ENCODE results near the gene CEP192.

Gene CEP192

DNA sequence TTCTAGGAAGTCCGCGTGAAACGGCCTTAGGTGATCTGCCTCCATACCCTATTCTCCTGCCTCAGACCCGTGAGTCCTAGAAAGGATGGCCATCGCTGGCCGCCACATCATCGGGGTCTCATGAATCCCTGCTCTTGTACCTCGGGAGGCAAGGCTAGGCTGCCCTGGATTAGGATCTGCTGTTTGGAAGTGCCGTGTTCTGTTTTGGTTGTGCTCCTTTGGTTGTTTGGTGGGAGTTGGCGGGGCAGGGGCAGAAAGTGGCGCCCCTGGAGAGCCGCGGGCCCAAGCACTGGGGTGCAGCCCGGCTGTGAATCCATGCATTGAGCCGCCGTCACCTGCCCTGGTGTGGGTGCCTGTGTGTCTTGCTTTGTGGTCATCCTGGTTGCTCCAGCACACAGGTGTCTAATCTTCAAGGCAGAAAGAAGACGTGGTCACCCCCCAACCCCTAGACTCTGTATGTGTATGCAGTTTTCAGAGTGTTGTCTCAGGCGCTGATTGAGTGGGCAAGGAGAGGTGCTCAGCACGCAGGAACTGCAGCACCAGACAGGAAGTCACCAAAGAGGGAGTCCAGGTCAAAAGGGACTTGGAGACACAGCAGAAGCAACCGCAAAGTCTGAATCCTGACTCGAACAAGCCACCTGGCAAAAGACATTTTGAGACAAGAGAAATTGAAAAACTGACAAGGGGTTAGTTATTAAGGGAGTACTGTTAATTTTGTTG lies 147.4 kb downstream of the CEP192 start:
- peak; percentile 50 for FAIRE-seq

DNA sequence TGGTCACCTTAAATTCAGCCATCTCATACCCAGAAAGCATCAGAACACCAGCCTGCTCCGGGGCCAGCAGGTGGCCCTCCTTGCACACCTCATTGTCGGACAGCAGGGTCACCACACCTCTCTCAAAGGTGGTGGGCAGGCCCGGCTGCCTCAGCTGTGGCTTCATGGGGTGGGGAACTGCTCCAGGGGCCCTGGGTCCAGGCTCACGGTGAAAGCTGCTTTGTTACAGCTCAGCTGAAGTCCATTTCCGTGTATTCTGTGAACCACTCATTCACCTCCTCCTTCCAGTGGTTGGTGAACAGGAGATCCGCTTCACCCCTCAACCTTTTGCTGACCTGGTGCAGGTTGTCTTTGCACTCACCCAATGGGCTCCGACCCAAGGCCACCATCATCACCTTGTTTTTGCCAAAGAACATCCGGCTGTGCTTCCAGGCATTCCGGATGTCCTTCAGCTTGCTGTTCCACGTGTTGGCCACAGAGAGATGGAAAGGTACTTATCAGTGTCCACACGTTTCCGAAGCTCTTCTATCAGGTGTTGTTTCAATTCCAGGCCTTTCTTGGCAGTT lies 148.8 kb downstream of the CEP192 start:
- no peak for DNase-seq (ENCODE audit: low spot score)
- peak; percentile 91 for FAIRE-seq

More for the DNA sequence above, 147.4 kb downstream of the CEP192 start:
- no peak for DNase-seq (ENCODE audit: low spot score)

DNA sequence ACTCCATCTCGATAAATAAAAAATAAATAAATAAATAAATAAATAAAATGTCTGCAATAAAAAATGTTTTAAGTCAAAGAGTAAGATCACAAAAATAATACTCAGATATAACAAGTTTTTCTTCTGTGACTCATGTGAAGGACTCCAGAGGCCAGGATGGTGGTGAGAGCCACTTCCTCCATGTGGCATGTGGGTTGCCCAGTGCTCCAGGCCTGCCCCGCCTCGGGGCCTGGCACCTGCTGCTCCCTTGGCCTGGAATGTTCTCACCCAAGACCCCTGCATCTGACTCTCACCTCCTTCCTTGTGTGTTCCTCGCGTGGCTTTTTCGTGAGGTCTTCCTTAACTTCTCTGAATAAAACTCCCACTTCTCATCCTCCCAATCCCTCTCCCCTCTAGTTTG lies 150.0 kb downstream of the CEP192 start:
- DNase-seq (ENCODE audit: low spot score) (no peak), FAIRE-seq (no peak)

DNA sequence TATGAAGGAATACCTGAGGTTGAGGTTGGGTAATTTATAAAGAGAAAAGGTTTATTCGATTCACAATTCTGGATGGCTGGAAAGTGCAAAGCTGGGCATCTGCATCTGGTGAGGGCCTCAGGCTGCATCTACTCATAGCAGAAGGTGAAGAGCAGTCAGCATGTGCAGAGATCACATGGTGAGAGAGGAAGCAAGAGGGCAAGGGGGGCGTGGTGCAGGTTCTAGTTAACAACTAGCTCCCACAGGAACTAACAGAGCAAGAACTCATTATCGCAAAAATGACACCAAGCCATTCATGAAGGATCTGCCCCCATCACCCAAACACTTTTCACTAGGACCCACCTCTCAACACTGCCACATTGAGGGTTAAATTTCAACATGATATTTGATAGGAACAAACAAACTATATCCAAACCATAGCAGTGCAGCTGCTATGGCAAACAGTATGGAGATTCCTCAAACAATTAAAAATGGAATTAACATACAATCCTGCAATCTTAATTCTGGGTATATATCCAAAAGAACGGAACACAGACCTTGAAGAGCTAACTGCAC lies 154.6 kb downstream of the CEP192 start:
- DNase-seq (ENCODE audit: low spot score) (no peak), FAIRE-seq (peak; percentile 88)

DNA sequence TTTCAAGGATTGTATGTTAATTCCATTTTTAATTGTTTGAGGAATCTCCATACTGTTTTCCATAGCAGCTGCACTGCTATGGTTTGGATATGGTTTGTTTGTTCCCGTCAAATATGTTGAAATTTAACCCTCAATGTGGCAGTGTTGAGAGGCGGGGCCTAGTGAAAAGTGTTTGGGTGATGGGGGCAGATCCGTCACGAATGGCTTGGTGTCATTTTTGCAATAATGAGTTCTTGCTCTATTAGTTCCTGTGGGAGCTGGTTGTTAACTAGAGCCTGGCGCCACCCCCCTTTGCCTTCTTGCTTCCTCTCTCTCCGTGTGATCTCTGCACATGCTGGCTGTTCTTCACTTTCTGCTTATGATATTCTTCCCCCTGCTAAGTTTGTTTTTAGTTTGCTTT lies 156.0 kb downstream of the CEP192 start:
- peak; percentile 90 for FAIRE-seq
- no peak for DNase-seq (ENCODE audit: low spot score)

DNA sequence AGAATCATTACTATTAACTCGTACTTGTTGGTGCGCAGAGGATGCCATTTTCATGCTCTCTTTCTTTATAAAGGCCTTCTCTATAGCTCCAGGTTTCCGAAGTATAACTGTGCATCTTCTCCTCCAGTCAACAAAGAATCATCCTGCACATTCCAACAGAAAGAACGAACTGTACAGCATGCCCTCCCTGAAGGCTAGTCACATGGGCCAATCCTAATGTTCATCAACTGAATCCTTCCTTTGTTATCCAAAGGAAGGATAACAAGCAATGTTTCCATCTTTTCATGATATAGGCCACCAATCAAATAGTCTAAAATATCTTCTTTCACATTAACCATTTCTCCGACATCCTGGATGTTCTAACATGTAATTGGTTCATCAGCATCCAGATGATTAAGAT lies 160.5 kb downstream of the CEP192 start:
- peak; percentile 95 for FAIRE-seq

DNA sequence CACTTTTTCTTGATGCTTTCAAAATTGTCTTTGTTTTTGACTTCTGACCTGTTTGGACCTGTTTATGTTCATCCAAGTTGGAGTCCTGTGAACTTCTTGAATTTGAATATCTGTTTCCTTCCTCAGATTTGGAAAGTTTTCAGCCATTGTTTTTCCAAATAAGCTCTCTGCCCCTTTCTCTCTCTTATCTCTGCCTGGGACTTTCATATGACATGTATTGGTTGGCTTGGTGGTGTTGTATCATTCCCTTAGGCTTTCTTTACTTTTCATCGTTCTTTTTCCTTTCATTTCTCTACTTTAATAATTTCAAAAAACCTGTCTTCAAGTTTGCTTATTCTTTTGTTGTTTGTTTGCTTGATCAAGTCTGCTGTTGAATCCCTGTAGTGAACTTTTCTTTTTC lies 167.3 kb downstream of the CEP192 start:
- DNase-seq (ENCODE audit: low spot score) (no peak), FAIRE-seq (no peak)

More for the DNA sequence above, 160.5 kb downstream of the CEP192 start:
- DNase-seq (ENCODE audit: low spot score) = no peak

DNA sequence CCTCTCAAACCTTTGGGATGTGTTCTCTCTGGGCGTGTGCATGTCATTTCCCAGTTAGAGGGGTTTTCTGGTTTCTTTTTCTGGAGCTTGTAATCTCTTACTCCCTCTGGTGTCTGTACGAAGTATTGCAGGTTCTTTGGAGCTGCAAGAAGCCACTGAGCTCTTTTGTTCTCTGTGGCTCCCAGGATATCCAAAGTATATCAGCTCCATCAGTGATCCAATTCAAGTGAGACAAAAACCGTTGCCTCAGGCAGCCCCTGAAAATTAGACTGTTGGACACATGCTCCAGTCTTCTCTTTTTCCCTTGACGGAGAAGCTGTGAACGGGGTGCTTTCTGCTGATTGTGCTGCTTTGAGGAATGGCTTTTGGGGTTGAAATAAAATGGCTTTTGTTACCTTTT lies 168.4 kb downstream of the CEP192 start:
- FAIRE-seq (no peak), DNase-seq (ENCODE audit: low spot score) (peak; percentile 87)

DNA sequence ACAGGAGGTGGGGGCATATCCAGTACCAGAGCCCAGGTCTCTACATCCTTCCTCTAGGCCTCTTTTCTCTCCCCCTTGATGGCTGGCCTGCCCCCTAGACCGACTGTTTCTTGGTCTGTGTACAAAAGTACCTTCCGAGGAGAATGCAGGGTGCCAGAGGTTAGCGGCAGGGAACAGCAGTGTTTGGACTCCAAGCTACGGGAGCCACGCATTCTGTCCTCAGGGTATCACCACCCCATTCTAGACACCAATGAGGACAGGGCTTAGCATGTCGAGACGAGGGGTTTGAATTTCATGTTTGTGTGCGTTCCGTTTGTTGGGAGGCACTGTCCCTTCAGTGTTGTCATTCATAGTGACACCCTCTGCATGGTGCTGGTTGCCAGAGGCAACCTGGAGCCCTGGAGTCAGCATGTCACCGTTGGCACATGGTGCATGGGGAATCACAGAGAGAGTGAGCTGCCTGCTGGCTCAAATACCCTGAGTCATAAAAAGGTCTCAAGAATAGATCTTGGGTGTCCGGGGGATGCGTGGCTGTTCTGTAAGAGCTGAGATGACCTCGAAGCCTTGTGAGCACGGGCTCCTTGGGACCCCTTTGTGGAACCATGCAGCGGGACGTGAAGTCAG lies 170.2 kb downstream of the CEP192 start:
- FAIRE-seq (peak; percentile 96), DNase-seq (ENCODE audit: low spot score) (no peak)

DNA sequence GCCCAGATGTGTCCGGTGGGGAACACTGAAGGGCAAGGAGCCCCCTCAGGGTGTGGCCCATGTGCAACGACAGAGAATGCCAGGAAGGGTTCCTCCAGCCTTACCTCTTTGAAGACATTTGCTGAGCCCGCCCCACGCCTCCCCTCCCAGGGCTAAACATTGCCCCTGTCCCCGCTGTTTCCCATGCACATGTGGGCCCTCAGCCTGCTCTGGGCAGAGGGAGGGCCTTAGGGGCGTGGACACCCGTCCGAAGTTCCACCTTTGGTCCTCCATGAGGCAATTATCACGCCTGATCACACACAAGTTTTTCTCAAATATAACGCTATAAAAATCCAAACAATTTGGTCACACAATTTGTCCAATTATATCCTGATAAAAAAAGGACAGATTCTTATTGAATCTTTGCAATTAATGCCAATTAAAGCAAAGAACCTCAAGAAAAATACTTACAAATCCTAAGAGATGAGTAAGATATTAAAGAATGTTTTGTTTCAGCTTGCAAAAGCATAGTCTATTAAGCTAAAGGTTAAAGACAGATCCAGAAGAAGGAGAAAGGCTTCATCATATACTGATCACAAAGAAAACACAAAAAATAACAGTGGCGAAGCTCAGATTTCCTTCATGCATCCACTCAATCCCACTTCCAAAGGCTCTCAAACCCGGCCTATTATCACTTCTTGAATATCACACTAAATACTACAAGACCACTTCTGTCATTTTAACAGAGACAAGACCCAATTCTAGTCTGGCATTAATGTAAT lies 172.2 kb downstream of the CEP192 start:
- DNase-seq (ENCODE audit: low spot score) = no peak
- no peak for FAIRE-seq

DNA sequence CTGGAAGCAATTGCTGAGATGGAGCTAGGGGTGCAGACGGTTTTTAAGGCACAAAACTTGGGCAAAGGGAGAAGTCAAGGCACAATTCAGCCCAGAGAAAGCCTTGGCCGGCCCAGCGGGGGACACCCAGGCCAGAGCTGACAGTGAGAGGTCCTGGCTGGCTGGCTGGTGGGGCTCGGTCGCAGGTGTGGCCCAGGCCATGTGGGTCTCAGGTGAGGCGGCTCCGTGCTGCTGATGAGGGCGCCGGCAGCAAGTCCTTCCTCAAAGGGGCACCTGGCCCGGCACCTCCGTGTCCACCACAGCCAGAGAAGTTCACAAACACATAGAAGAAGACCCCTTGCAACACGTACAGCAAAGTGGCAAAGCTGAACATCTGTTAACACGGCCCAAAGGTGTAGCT lies 173.2 kb downstream of the CEP192 start:
- peak; percentile 59 for FAIRE-seq
- DNase-seq (ENCODE audit: low spot score) = no peak

DNA sequence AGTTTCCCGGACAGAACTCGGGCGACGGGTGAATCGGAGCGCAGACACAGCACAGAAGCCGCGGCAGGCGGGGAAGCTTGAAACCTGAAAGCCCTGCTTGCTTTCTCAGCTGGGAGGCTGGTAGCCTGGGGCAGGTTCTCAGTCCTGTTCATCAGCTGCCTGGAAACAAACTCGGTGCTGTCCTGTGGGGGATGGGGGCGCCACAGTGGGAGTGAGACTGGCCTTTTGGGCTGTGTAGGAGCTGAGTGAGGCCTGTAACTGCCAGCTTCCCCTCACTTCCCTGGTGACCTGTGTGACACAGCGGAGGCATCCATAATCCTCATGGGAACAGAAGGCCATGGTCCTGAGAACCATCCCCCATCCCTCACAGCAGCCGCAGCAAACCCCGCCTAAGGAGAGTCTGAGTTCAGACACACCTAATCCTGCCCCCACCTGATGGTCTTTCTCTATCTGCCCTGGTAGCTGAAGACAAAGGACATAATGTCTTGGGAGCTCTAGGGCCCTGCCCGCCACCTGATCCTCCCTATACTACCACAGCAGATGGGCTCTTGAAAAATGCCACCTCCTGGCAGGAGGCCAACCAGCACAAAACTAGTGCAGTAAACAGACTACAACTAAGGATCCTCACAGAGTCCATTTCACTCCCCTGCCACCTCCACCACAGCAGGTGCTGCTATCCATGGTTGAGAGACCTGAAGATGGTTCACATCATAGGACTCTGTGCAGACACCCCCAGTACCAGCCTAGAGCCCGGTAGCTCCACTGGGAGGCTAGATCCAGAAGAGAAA lies 174.7 kb downstream of the CEP192 start:
- DNase-seq (ENCODE audit: low spot score) = no peak
- peak; percentile 93 for FAIRE-seq

DNA sequence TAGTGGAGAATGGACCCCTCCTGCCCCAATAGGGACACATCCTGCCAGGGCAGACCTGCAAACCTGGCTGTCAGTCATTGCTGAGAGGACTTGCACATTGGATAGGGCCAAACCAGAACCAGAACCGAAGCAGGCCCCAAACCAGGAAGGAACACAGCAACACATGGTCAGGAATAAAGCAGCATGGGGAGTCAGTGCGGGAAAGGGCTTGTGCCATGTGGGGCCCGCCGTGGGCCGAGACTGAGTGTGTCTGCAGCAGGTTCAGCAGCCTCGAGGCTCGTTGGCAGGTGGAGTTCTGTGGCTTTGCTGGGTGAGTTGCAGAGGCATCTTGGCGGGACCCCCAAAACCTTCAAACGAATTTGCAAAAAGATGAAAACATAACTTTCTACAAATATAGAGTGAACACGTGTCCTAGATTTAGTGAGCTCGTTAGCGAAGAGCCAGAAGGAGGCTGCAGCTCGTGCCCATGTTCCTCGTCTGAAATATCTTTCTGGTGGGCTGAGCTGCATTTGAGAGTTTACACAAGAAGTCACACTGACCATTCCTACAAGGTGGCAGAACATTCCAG lies 182.5 kb downstream of the CEP192 start:
- FAIRE-seq (peak; percentile 42), DNase-seq (ENCODE audit: low spot score) (no peak)

Measured in urothelium cell line (cell line).